ENCODE data around the gene CGB8. TPM values are rescaled to one million over a fixed set of nuclear protein-coding genes. Genes with fewer than 3 reads are reported as not detected.

The CGB8 gene
- total RNA-seq, 1 donor from 2014 or later = 9.4 TPM

- H3K27me3 Mint-ChIP-seq (ENCODE audit: low read depth, unreplicated experiment) = no peaks in the 10 kb centered on the region
- H3K36me3 Mint-ChIP-seq (ENCODE audit: low read depth, unreplicated experiment) = peaks cover 14% of the 10 kb centered on the region
- Histone ChIP-seq H3K27me3 (ENCODE audit: insufficient read depth, low read length) (no peaks in the 10 kb centered on the region), H2AFZ (ENCODE audit: low read depth, low read length) (no peak overlapping the region), H3K4me2 (ENCODE audit: low read length) (no peak overlapping the region), H3K4me1 (ENCODE audit: insufficient read depth, low read length) (peaks cover 6% of the 10 kb centered on the region), H3K9me3 (ENCODE audit: insufficient read depth, low read depth, low read length) (no peaks in the 10 kb centered on the region), H3K4me3 (ENCODE audit: insufficient read depth, low read depth, low read length) (no peak overlapping the region), H4K20me1 (ENCODE audit: insufficient read depth, low read length) (peaks cover 34% of the 10 kb centered on the region), H3K79me2 (ENCODE audit: insufficient read depth, low read length) (peaks cover 46% of the 10 kb centered on the region), H3K9ac (ENCODE audit: low read length) (no peak overlapping the region), H3K36me3 (ENCODE audit: insufficient read depth, low read length) (peaks cover 10% of the 10 kb centered on the region), H3K27ac (ENCODE audit: low read depth, low read length) (no peak overlapping the region)
- H3K9me3 Mint-ChIP-seq (ENCODE audit: unreplicated experiment) = no peaks in the 10 kb centered on the region
- FAIRE-seq = peak; percentile 32
- peaks cover 20% of the 10 kb centered on the region for H3K4me1 Mint-ChIP-seq (ENCODE audit: low read depth, unreplicated experiment)
- TF ChIP-seq, protein P1, sequence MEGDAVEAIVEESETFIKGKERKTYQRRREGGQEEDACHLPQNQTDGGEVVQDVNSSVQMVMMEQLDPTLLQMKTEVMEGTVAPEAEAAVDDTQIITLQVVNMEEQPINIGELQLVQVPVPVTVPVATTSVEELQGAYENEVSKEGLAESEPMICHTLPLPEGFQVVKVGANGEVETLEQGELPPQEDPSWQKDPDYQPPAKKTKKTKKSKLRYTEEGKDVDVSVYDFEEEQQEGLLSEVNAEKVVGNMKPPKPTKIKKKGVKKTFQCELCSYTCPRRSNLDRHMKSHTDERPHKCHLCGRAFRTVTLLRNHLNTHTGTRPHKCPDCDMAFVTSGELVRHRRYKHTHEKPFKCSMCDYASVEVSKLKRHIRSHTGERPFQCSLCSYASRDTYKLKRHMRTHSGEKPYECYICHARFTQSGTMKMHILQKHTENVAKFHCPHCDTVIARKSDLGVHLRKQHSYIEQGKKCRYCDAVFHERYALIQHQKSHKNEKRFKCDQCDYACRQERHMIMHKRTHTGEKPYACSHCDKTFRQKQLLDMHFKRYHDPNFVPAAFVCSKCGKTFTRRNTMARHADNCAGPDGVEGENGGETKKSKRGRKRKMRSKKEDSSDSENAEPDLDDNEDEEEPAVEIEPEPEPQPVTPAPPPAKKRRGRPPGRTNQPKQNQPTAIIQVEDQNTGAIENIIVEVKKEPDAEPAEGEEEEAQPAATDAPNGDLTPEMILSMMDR (IDR thresholded peaks at IDR 0.05; ENCODE audit: insufficient read depth, low read depth, low read length) = peak; percentile 87
- TF ChIP-seq EZH2 (IDR thresholded peaks at IDR 0.05; ENCODE audit: insufficient read depth, low read length) = no peak
- H3K4me3 Mint-ChIP-seq (ENCODE audit: unreplicated experiment) = no peak overlapping the region
- DNase-seq (ENCODE audit: low read depth) = peak; percentile 43
- peak overlapping the region; percentile 26 for H3K27ac Mint-ChIP-seq (ENCODE audit: unreplicated experiment)
Measured at GRCh38 chr19:48999481-49000325, 49.2 kb downstream of the CGB8 start.

DNA sequence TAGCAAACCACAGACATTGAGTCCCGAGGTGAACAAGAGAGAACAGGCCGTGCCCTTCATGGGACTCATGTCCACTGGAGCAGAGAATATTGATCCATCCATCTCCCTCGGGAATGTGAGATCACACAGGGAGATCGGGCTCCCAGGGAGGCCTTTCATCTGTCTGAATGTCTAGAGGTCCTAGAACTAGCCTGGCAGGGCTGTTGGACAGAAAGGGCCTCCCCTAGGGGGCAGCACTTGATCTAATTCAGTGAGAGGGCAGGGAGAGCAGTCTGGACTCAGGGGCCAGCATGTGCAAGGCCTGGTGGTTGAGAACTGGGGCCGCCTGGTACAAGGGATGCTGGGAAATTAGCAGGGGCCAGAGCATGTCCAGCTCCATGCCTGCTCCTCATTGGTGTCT is 50.9 kb downstream of the CGB8 start:
- peak overlapping the region; percentile 72 for H3K4me3 Mint-ChIP-seq (ENCODE audit: unreplicated experiment)
- H3K9me3 ChIP-seq (ENCODE audit: insufficient read depth, low read depth, low read length) = no peaks in the 10 kb centered on the region
- no peaks in the 10 kb centered on the region for H3K27me3 Mint-ChIP-seq (ENCODE audit: low read depth, unreplicated experiment)
- H3K4me1 ChIP-seq (ENCODE audit: insufficient read depth, low read length) = peaks cover 13% of the 10 kb centered on the region
- H3K36me3 Mint-ChIP-seq (ENCODE audit: low read depth, unreplicated experiment) = peaks cover 6% of the 10 kb centered on the region
- no peaks in the 10 kb centered on the region for H3K27me3 ChIP-seq (ENCODE audit: insufficient read depth, low read length)
- H2AFZ ChIP-seq (ENCODE audit: low read depth, low read length) = no peak overlapping the region
- FAIRE-seq (no peak), DNase-seq (ENCODE audit: low read depth) (no peak)
- H3K79me2 ChIP-seq (ENCODE audit: insufficient read depth, low read length) = peaks cover 58% of the 10 kb centered on the region
- no peaks in the 10 kb centered on the region for H3K9me3 Mint-ChIP-seq (ENCODE audit: unreplicated experiment)
- H3K4me1 Mint-ChIP-seq (ENCODE audit: low read depth, unreplicated experiment) = peaks cover 23% of the 10 kb centered on the region
- peaks cover 4% of the 10 kb centered on the region for H3K36me3 ChIP-seq (ENCODE audit: insufficient read depth, low read length)
- TF ChIP-seq EZH2 (IDR thresholded peaks at IDR 0.05; ENCODE audit: insufficient read depth, low read length) = no peak
- TF ChIP-seq, protein P1 (IDR thresholded peaks at IDR 0.05; ENCODE audit: insufficient read depth, low read depth, low read length) = peak; percentile 53
- H3K27ac Mint-ChIP-seq (ENCODE audit: unreplicated experiment) = peak overlapping the region; percentile 53
- H3K4me2 ChIP-seq (ENCODE audit: low read length) = no peak overlapping the region
- no peak overlapping the region for H3K27ac ChIP-seq (ENCODE audit: low read depth, low read length)
- no peak overlapping the region for H3K9ac ChIP-seq (ENCODE audit: low read length)
- H3K4me3 ChIP-seq (ENCODE audit: insufficient read depth, low read depth, low read length) = no peak overlapping the region
- peaks cover 34% of the 10 kb centered on the region for H4K20me1 ChIP-seq (ENCODE audit: insufficient read depth, low read length)

Small RNAs within 50 kb of the gene (microRNA-seq; reads per million reads assigned to microRNA genes)
- 1.4 reads per million for gene MIR6798

Other genes with a start within 250 kb of the CGB8 start
- gene BCAT2, start 238.1 kb downstream of the CGB8 start, total RNA-seq = 38.1 and 41.5 TPM in 2 replicates
- 8.2 and 9.7 TPM in 2 replicates for gene HSD17B14, start 212.6 kb downstream of the CGB8 start, total RNA-seq
- 27.5 and 32.8 TPM in 2 replicates for gene PLEKHA4, start 180.5 kb downstream of the CGB8 start, total RNA-seq
- 39.5 and 53.2 TPM in 2 replicates for gene PPP1R15A, start 176.7 kb downstream of the CGB8 start, total RNA-seq
- gene TULP2, start 150.4 kb downstream of the CGB8 start, total RNA-seq = not detected in 2 replicates
- gene NUCB1, start 148.8 kb downstream of the CGB8 start, total RNA-seq = 164 and 189 TPM in 2 replicates
- gene DHDH, start 115.4 kb downstream of the CGB8 start, total RNA-seq = 0.45 TPM in 1 of 2 replicates, not detected in the other
- gene BAX, start 94.2 kb downstream of the CGB8 start, total RNA-seq = 169 and 174 TPM in 2 replicates
- 3,402 and 4,020 TPM in 2 replicates for gene FTL, start 83.8 kb downstream of the CGB8 start, total RNA-seq
- gene GYS1, start 55.8 kb downstream of the CGB8 start, total RNA-seq = 86.0 and 86.8 TPM in 2 replicates
- gene RUVBL2, start 55.2 kb downstream of the CGB8 start, total RNA-seq = 105 and 106 TPM in 2 replicates
- gene LHB, start 32.0 kb downstream of the CGB8 start, total RNA-seq = 0.48 TPM in 1 of 2 replicates, not detected in the other
- gene CGB3, start 24.8 kb downstream of the CGB8 start, total RNA-seq = 3.6 and 4.5 TPM in 2 replicates
- gene CGB2, start 17.2 kb downstream of the CGB8 start, total RNA-seq = 0.52 and 2.9 TPM in 2 replicates
- 2.3 TPM in 1 of 2 replicates, not detected in the other for gene CGB1, start 12.2 kb downstream of the CGB8 start, total RNA-seq
- gene CGB5, start 5.3 kb downstream of the CGB8 start, total RNA-seq = 2.0 and 6.5 TPM in 2 replicates
- 7.1 and 8.8 TPM in 2 replicates for gene CGB7, start 8.6 kb upstream of the CGB8 start, total RNA-seq
- 7.2 and 7.3 TPM in 2 replicates for gene NTF4, start 15.7 kb upstream of the CGB8 start, total RNA-seq
- gene KCNA7, start 23.6 kb upstream of the CGB8 start, total RNA-seq = 0.05 TPM in 1 of 2 replicates, not detected in the other
- gene SNRNP70, start 36.3 kb upstream of the CGB8 start, total RNA-seq = 173 and 177 TPM in 2 replicates
- gene LIN7B, start 65.3 kb upstream of the CGB8 start, total RNA-seq = 8.9 and 9.7 TPM in 2 replicates
- 0.73 and 1.4 TPM in 2 replicates for gene C19orf73, start 70.0 kb upstream of the CGB8 start, total RNA-seq
- 9.2 and 11.7 TPM in 2 replicates for gene PPFIA3, start 70.4 kb upstream of the CGB8 start, total RNA-seq
- not detected in 2 replicates for gene HRC, start 106.3 kb upstream of the CGB8 start, total RNA-seq
- 26.3 and 28.3 TPM in 2 replicates for gene TRPM4, start 108.7 kb upstream of the CGB8 start, total RNA-seq